Jurkat, Clone E6-1 (cell line): ENCODE measurements around the gene TRIM67. TPM values are rescaled to one million over a fixed set of nuclear protein-coding genes. Genes with fewer than 3 reads are reported as not detected.
"Not testable (repeated sequence)": the region's sequence is repeated elsewhere in the genome, so short reads cannot be mapped to it uniquely, and the experiment has no call there.

Experiments
- DNase-seq: peaks from one replicate; pipeline ENCODE4 v3.0.0-alpha.2; 2011; ENCODE audit warnings: low read depth, low spot score
- H3K4me3 ChIP-seq: 2 replicates; pipeline ENCODE4 v1.5.1; 2011; ENCODE audit warnings: mild to moderate bottlenecking, low read length, control low read depth, moderate library complexity
- polyA plus RNA-seq: library from polyadenylated mRNA; unstranded; fragments of >200 nt; gene quantifications from one replicate; pipeline ENCODE4 v1.2.1, GENCODE V29; 2012; ENCODE audit warnings: missing spikeins; ENCODE audit not compliant: insufficient read length, insufficient read depth

TRIM67 gene
- not detected for polyA plus RNA-seq

- no peak within 1 kb of the TSS for H3K4me3 ChIP-seq
- DNase-seq: no peak
Observed at GRCh38 chr1:231161667-231162296, at the start of gene TRIM67. Gene TRIM67 (plus strand): TSS chr1:231162058. CDS start chr1:231162970, 912 bp downstream.

GRCh38 chr1:231116738-231117137 is 45.1 kb upstream of the TRIM67 start:
- no peak overlapping the region for H3K4me3 ChIP-seq
- DNase-seq: no peak

GRCh38 chr1:231118704-231119453 is 43.0 kb upstream of the TRIM67 start:
- H3K4me3 ChIP-seq: no peak overlapping the region
- no peak for DNase-seq

GRCh38 chr1:231121533-231121932 is 40.3 kb upstream of the TRIM67 start:
- no peak for DNase-seq

GRCh38 chr1:231122143-231122542 is 39.7 kb upstream of the TRIM67 start:
- no peak for DNase-seq
- no peak overlapping the region for H3K4me3 ChIP-seq

More at GRCh38 chr1:231121533-231121932, 40.3 kb upstream of the TRIM67 start:
- no peak overlapping the region for H3K4me3 ChIP-seq

- no peak for DNase-seq
- H3K4me3 ChIP-seq: no peak overlapping the region
Observed at GRCh38 chr1:231124746-231125145, 37.1 kb upstream of the TRIM67 start.

- no peak overlapping the region for H3K4me3 ChIP-seq
- DNase-seq: no peak
Observed at GRCh38 chr1:231125972-231126580, 35.8 kb upstream of the TRIM67 start.

GRCh38 chr1:231127106-231127505 is 34.8 kb upstream of the TRIM67 start:
- DNase-seq, H3K4me3 ChIP-seq: not testable (repeated sequence)

- not testable (repeated sequence) for DNase-seq, H3K4me3 ChIP-seq
Observed at GRCh38 chr1:231128471-231128870, 33.4 kb upstream of the TRIM67 start.

- no peak for DNase-seq
- no peak overlapping the region for H3K4me3 ChIP-seq
Observed at GRCh38 chr1:231130544-231130943, 31.3 kb upstream of the TRIM67 start.

GRCh38 chr1:231132591-231132990 is 29.3 kb upstream of the TRIM67 start:
- DNase-seq, H3K4me3 ChIP-seq: not testable (repeated sequence)

GRCh38 chr1:231134624-231135023 is 27.2 kb upstream of the TRIM67 start:
- H3K4me3 ChIP-seq: no peak overlapping the region
- DNase-seq: no peak

GRCh38 chr1:231138236-231138635 is 23.6 kb upstream of the TRIM67 start:
- no peak for DNase-seq

GRCh38 chr1:231139125-231139649 is 22.7 kb upstream of the TRIM67 start:
- no peak for DNase-seq
- no peak overlapping the region for H3K4me3 ChIP-seq

More at GRCh38 chr1:231138236-231138635, 23.6 kb upstream of the TRIM67 start:
- no peak overlapping the region for H3K4me3 ChIP-seq

GRCh38 chr1:231139659-231140654 is 21.9 kb upstream of the TRIM67 start:
- no peak for DNase-seq
- H3K4me3 ChIP-seq: no peak overlapping the region

GRCh38 chr1:231144416-231145193 is 17.3 kb upstream of the TRIM67 start:
- DNase-seq: no peak

GRCh38 chr1:231147896-231148295 is 14.0 kb upstream of the TRIM67 start:
- no peak overlapping the region for H3K4me3 ChIP-seq
- DNase-seq: no peak

More at GRCh38 chr1:231144416-231145193, 17.3 kb upstream of the TRIM67 start:
- no peak overlapping the region for H3K4me3 ChIP-seq

- no peak overlapping the region for H3K4me3 ChIP-seq
- no peak for DNase-seq
Observed at GRCh38 chr1:231151811-231152210, 10.0 kb upstream of the TRIM67 start.
